Measurements from ENCODE around the gene TRABD2B.

DNA sequence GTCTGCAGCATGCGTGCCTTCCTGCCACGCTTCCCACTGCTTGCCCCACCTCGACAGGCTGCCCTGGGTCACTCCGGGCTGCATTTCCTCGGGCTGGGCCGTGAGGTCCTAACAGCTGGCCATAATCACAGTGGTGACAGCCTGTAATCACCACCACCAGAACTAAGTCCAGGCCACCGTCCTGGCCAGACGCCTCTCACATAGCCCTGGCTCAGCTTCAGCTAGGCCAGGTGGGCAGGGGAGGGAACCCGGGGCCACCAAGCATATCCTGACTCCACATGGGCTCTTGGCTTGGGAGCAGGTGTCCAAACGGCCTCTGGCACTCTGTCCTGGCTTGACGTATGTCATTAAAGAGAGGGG, 229.5 kb downstream of the TRABD2B start:
- TF ChIP-seq, protein P1, sequence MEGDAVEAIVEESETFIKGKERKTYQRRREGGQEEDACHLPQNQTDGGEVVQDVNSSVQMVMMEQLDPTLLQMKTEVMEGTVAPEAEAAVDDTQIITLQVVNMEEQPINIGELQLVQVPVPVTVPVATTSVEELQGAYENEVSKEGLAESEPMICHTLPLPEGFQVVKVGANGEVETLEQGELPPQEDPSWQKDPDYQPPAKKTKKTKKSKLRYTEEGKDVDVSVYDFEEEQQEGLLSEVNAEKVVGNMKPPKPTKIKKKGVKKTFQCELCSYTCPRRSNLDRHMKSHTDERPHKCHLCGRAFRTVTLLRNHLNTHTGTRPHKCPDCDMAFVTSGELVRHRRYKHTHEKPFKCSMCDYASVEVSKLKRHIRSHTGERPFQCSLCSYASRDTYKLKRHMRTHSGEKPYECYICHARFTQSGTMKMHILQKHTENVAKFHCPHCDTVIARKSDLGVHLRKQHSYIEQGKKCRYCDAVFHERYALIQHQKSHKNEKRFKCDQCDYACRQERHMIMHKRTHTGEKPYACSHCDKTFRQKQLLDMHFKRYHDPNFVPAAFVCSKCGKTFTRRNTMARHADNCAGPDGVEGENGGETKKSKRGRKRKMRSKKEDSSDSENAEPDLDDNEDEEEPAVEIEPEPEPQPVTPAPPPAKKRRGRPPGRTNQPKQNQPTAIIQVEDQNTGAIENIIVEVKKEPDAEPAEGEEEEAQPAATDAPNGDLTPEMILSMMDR (IDR thresholded peaks at IDR 0.05 in 4 of 5, conservative IDR thresholded peaks at IDR 0.05 in 1 of 5), result no peak
- no peak for TF ChIP-seq POLR2A (IDR thresholded peaks at IDR 0.05)
